Thoracic aorta (tissue), 2 donors: ENCODE data around the gene UVRAG. TPM values are rescaled to one million over a fixed set of nuclear protein-coding genes. Genes with fewer than 3 reads are reported as not detected.
A peak's percentile ranks its signal among the peaks of the same experiment; 100 is the strongest.

Experiments used
- ATAC-seq: fragments of 150-250 bp; one replicate; pipeline ENCODE4 v1.8.0; 2017; ENCODE audit warnings: low read depth; ENCODE audit not compliant: insufficient number of reproducible peaks, low FRiP score
- DNase-seq: peaks from one replicate; pipeline ENCODE4 v3.0.0-alpha.2; 2020; ENCODE audit warnings: low spot score
- H3K27ac ChIP-seq, 2 donors: fragments of 200-600 bp; sonication (generic); 1 replicate in 1 of 2; 2 replicates in 1 of 2; pipeline ENCODE4 v1.5.1; 2016; ENCODE audit warnings: mild to moderate bottlenecking in 2 of 2, moderate library complexity in 2 of 2
- H3K27me3 ChIP-seq: fragments of 200-600 bp; sonication (generic); replicated peaks from 2 replicates; pipeline ENCODE4 v1.6.0; 2016; ENCODE audit warnings: mild to moderate bottlenecking; ENCODE audit not compliant: insufficient read depth
- H3K36me3 ChIP-seq: fragments of 200-600 bp; sonication (generic); one replicate; pipeline ENCODE4 v1.5.1; 2016
- H3K4me1 ChIP-seq, 2 donors: fragments of 200-600 bp; sonication (generic); 1 replicate in 1 of 2; 2 replicates in 1 of 2; pipeline versions ENCODE4 v1.5.1 to v1.6.0; 2016; ENCODE audit warnings: low read depth in 2 of 2, mild to moderate bottlenecking in 1 of 2; ENCODE audit not compliant: control insufficient read depth in 1 of 2
- H3K4me3 ChIP-seq: fragments of 200-600 bp; sonication (generic); 2 replicates; pipeline ENCODE4 v1.5.1; 2016; ENCODE audit warnings: mild to moderate bottlenecking
- H3K9me3 ChIP-seq: fragments of 200-600 bp; sonication (generic); 2 replicates; pipeline ENCODE4 v1.5.1; 2016
- CTCF ChIP-seq: fragments of 200-600 bp; sonication (generic); IDR thresholded peaks from one replicate; pipeline ENCODE4 v1.5.1; 2019; ENCODE audit warnings: antibody characterized with exemption
- total RNA-seq, 2 donors: library from RNA; depleted of rRNA; stranded (reverse); fragments of >200 nt; gene quantifications; one replicate each; pipeline versions ENCODE4 v1.1.0 to v1.2.3, GENCODE V29; 2016

Gene UVRAG
- total RNA-seq, 2 donors from 2014 or later, result 20.4 to 27.7 TPM

DNA sequence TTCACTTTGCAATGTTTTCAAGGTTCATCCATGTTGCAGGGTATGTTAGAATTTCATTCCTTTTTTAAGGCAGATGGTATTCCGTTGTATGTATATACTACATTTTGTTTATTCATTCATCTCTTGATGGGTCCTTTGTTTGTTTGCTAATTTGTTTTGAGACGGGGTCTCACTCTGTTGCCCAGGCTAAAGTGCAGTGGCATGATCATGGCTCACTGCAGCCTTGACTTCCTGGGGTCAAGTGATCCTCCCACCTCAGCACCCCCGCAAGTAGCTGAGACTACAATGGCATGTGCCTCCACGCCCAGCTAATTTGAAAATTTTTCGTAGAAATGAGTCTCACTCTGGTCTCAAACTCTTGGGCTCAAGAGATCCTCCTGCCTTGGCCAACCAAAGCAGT, 6.2 kb downstream of the UVRAG start:
- H3K9me3 ChIP-seq, result no peaks in the 10 kb centered on the region
- H3K4me1 ChIP-seq, result peaks cover 23 to 44% of the 10 kb centered on the region in 2 donors
- no peak overlapping the region for H3K27ac ChIP-seq
- no peak for DNase-seq
- no peaks in the 10 kb centered on the region for H3K36me3 ChIP-seq
- no peak for ATAC-seq
- no peak overlapping the region for H3K4me3 ChIP-seq
- TF ChIP-seq CTCF, result no peak
- H3K27me3 ChIP-seq, result no peaks in the 10 kb centered on the region

DNA sequence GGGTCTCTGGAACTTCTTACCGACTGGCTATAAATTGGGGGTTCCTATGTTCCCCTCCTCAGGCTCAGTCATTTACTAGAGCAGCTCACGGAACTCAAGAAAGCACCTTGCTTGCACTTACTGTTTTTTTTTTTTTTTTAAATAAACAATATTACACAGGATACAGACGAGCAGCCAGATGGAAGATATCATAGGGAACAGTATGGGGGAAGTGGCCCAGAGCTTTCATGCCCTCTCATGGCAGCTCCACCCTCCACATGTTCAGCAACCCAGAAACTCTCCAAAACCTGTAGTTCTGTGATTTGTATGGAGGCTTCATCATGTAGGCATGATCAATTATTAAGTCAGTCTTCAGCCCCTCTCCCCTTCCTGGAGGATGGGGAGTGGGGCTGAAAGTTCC, 7.5 kb downstream of the UVRAG start:
- ATAC-seq (no peak), DNase-seq (no peak)
- H3K36me3 ChIP-seq, result no peaks in the 10 kb centered on the region
- H3K4me3 ChIP-seq, result no peak overlapping the region
- H3K4me1 ChIP-seq, result peaks cover 21 to 42% of the 10 kb centered on the region in 2 donors
- no peak overlapping the region for H3K27ac ChIP-seq
- H3K27me3 ChIP-seq, result no peaks in the 10 kb centered on the region
- no peak for TF ChIP-seq CTCF
- no peaks in the 10 kb centered on the region for H3K9me3 ChIP-seq

DNA sequence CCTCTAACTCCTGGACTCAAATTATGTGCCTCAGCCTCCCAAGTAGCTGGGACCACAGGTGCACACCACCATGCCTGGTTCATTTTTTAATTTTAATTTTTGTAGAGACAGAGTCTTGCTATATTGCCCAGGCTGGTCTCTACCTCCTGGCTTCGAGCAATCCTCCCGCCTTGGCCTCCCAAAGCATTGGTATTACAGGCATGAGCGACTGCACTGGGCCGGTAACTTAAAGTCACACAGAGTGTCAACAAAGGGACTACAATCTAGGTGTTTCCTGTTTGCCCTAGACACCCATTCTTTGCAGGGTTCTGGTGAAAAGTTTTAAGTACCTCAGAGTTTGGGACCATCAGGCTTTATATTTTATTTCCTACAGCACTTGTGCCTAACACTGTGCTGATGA, 8.4 kb downstream of the UVRAG start:
- H3K4me1 ChIP-seq, result peaks cover 27 to 42% of the 10 kb centered on the region in 2 donors

DNA sequence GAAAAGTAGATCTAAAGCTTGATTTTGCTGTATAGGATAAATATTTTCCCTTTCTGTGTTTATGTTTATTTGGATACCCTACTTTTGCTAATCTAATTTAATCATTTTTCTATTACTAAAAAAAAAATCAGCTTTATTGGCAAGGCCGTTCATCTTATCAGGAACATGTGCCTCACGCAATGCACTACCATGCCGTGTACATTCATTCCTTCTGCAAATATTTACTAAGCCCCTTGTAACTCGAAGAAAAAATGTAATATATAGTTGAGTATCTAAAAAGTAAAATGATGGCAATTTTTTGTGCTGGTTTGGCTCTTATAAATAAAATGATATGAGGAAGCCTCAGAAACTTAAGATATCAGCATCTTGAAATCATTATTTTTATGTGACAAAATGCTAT, 8.9 kb downstream of the UVRAG start:
- DNase-seq, result no peak
- Histone ChIP-seq H3K27ac (peak overlapping the region in 1 of 2 donors; percentile 11), H3K4me1 (peaks cover 27 to 42% of the 10 kb centered on the region in 2 donors), H3K36me3 (no peaks in the 10 kb centered on the region), H3K9me3 (no peaks in the 10 kb centered on the region), H3K27me3 (no peaks in the 10 kb centered on the region), H3K4me3 (peak overlapping the region; percentile 23)
- no peak for ATAC-seq
- TF ChIP-seq CTCF, result no peak

More for the DNA sequence above, 8.4 kb downstream of the UVRAG start:
- Histone ChIP-seq H3K27me3 (no peaks in the 10 kb centered on the region), H3K36me3 (no peaks in the 10 kb centered on the region), H3K9me3 (no peaks in the 10 kb centered on the region), H3K4me3 (no peak overlapping the region), H3K27ac (peak overlapping the region in 1 of 2 donors; percentile 11)
- no peak for TF ChIP-seq CTCF
- ATAC-seq (no peak), DNase-seq (no peak)

DNA sequence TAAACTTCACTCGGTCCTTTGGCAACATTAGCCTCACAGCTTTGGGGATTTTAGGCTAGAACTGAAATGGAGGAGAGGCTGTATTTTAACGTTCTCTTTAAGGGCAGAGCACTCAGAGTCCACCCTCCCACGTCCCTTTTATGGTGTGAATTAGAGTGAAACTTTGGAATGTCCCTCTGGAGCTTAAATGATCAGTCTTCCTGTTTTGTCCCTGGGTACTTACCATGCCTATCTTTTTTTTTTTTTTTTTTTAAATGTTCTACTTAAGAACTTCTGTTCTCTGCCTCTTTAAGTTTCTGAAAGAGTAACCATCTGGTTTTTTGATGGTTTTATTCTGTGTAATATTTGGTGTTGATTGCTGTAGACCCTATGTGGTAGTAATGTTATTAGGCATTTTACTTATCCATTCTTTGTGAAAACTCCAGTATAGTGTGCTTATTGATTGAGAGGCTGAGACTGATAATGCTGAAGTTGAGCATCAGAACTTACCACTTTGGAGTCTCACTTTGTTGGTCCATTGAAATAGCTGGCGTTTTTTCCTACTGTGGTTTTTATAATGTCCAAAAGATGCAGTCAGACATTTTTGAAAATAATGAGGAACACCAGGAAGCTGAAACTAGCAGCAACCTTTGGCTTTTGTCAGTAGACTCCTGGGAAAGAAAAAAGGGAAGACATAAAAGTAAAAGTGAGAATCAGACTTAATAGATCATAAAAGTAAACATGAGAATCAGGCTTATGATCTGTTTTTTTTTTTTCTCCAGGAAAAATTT, 11.6 kb downstream of the UVRAG start:
- Histone ChIP-seq H3K27ac (peak overlapping the region; percentile 73 to 89), H3K4me1 (peaks cover 27 to 42% of the 10 kb centered on the region in 2 donors)
- ATAC-seq, result peak; percentile 81

More for the DNA sequence above, 11.6 kb downstream of the UVRAG start:
- no peak for TF ChIP-seq CTCF
- Histone ChIP-seq H3K4me3 (peak overlapping the region; percentile 64), H3K27me3 (no peaks in the 10 kb centered on the region), H3K9me3 (no peaks in the 10 kb centered on the region), H3K36me3 (no peaks in the 10 kb centered on the region)
- no peak for DNase-seq
